ENCODE data around the gene CEP128. TPM values are rescaled to one million over a fixed set of nuclear protein-coding genes. Genes with fewer than 3 reads are reported as not detected.
A peak's percentile ranks its signal among the peaks of the same experiment; 100 is the strongest.

The CEP128 gene
- polyA plus RNA-seq, 1 experiment: 1.9 TPM

GRCh38 chr14:80798878-80799277, 142.7 kb downstream of the CEP128 start:
- no peaks in the 10 kb centered on the region for H3K27me3 ChIP-seq (ENCODE audit: control insufficient read depth, insufficient read depth, low read length)
- CTCF ChIA-PET: no interaction called here
- POLR2A ChIA-PET: no interaction called here
- H3K4me3 ChIP-seq (ENCODE audit: low read depth, low read length): no peak overlapping the region
- DNase-seq (ENCODE audit: low read depth): no peak
- no peak for TF ChIP-seq CTCF (IDR thresholded peaks at IDR 0.05; ENCODE audit: insufficient read depth, low read depth, low read length)
- no peaks in the 10 kb centered on the region for H3K36me3 ChIP-seq (ENCODE audit: control insufficient read depth, insufficient read depth, low read length)

GRCh38 chr14:80798211-80798610, 143.3 kb downstream of the CEP128 start:
- H3K4me3 ChIP-seq (ENCODE audit: low read depth, low read length): no peak overlapping the region
- ChIA-PET POLR2A (no interaction called here), CTCF (no interaction called here)

GRCh38 chr14:80792771-80793170, 148.8 kb downstream of the CEP128 start:
- no peak for DNase-seq (ENCODE audit: low read depth)
- Histone ChIP-seq H3K4me3 (ENCODE audit: low read depth, low read length) (no peak overlapping the region), H3K36me3 (ENCODE audit: control insufficient read depth, insufficient read depth, low read length) (no peaks in the 10 kb centered on the region), H3K27me3 (ENCODE audit: control insufficient read depth, insufficient read depth, low read length) (no peaks in the 10 kb centered on the region)
- ChIA-PET POLR2A (no interaction called here), CTCF (interaction anchor here (0.8 kb wide), 1 partner anchor 10 kb away, joined by 3 read pairs; no protein-coding TSS in a partner anchor)
- TF ChIP-seq CTCF (IDR thresholded peaks at IDR 0.05; ENCODE audit: insufficient read depth, low read depth, low read length): no peak

More at GRCh38 chr14:80798211-80798610, 143.3 kb downstream of the CEP128 start:
- DNase-seq (ENCODE audit: low read depth): no peak
- H3K36me3 ChIP-seq (ENCODE audit: control insufficient read depth, insufficient read depth, low read length): no peaks in the 10 kb centered on the region
- no peak for TF ChIP-seq CTCF (IDR thresholded peaks at IDR 0.05; ENCODE audit: insufficient read depth, low read depth, low read length)
- H3K27me3 ChIP-seq (ENCODE audit: control insufficient read depth, insufficient read depth, low read length): no peaks in the 10 kb centered on the region

GRCh38 chr14:80787876-80788275, 153.7 kb downstream of the CEP128 start:
- no peak for TF ChIP-seq CTCF (IDR thresholded peaks at IDR 0.05; ENCODE audit: insufficient read depth, low read depth, low read length)
- Histone ChIP-seq H3K36me3 (ENCODE audit: control insufficient read depth, insufficient read depth, low read length) (no peaks in the 10 kb centered on the region), H3K27me3 (ENCODE audit: control insufficient read depth, insufficient read depth, low read length) (no peaks in the 10 kb centered on the region), H3K4me3 (ENCODE audit: low read depth, low read length) (no peak overlapping the region)
- DNase-seq (ENCODE audit: low read depth): no peak
- ChIA-PET CTCF (interaction anchor here (1.0 kb wide), 1 partner anchor 13 kb away, joined by 3 read pairs; no protein-coding TSS in a partner anchor), POLR2A (no interaction called here)

- POLR2A ChIA-PET: no interaction called here
- no peaks in the 10 kb centered on the region for H3K36me3 ChIP-seq (ENCODE audit: control insufficient read depth, insufficient read depth, low read length)
Measured at GRCh38 chr14:80784820-80785219, 156.7 kb downstream of the CEP128 start.

More at GRCh38 chr14:80784820-80785219, 156.7 kb downstream of the CEP128 start:
- Histone ChIP-seq H3K27me3 (ENCODE audit: control insufficient read depth, insufficient read depth, low read length) (no peaks in the 10 kb centered on the region), H3K4me3 (ENCODE audit: low read depth, low read length) (no peak overlapping the region)
- DNase-seq (ENCODE audit: low read depth): peak; percentile 4
- CTCF ChIA-PET: interaction anchor here (0.5 to 2.6 kb wide), 12 partner anchors 10 to 728 kb away, joined by 3 to 23 read pairs (median 4); no protein-coding TSS in a partner anchor
- TF ChIP-seq CTCF (IDR thresholded peaks at IDR 0.05; ENCODE audit: insufficient read depth, low read depth, low read length): peak; percentile 46

Data from BJ (cell line).